ENCODE results near the gene SPCS1.

Gene SPCS1

GRCh38 chr3:52731590-52731989 is 25.7 kb downstream of the SPCS1 start:
- H3K4me3 ChIP-seq (ENCODE audit: low read depth, low read length) = no peak overlapping the region
- no peak for TF ChIP-seq CTCF (IDR thresholded peaks at IDR 0.05; ENCODE audit: borderline replicate concordance, insufficient read depth, low read depth, low read length)

DNA sequence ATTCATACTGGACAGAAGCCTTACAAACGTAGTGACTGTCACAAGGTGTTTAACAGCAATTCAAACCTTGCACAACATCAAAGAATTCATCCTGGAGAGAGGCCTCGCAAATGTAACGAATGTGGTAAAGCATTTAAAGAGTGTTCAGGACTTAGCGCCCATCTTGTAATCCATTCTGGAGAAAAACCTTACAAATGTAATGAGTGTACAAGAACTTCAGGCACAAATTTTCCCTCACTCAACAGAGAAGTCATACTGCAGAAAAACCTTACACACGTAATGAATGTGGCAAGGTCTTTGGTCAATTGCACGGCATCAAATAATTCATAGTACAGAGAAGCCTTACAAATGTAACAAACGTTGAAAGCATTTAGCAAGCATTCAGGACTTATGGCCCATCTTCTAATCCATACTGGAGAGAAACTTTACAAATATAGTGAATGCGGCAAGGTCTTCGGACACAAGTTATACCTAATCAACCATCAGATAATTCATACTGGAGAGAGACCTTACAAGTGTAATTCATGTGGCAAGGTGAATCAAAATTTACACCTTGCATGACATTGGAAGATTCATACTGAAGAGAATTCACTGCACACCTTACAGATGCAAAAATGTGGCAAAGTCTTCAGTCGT is 27.5 kb downstream of the SPCS1 start:
- H3K4me3 ChIP-seq (ENCODE audit: low read depth, low read length) = no peak overlapping the region
- no peak for TF ChIP-seq CTCF (IDR thresholded peaks at IDR 0.05; ENCODE audit: borderline replicate concordance, insufficient read depth, low read depth, low read length)

- no peak for TF ChIP-seq CTCF (IDR thresholded peaks at IDR 0.05; ENCODE audit: borderline replicate concordance, insufficient read depth, low read depth, low read length)
- no peak overlapping the region for H3K4me3 ChIP-seq (ENCODE audit: low read depth, low read length)
Measured at GRCh38 chr3:52739730-52740129, 33.8 kb downstream of the SPCS1 start.

DNA sequence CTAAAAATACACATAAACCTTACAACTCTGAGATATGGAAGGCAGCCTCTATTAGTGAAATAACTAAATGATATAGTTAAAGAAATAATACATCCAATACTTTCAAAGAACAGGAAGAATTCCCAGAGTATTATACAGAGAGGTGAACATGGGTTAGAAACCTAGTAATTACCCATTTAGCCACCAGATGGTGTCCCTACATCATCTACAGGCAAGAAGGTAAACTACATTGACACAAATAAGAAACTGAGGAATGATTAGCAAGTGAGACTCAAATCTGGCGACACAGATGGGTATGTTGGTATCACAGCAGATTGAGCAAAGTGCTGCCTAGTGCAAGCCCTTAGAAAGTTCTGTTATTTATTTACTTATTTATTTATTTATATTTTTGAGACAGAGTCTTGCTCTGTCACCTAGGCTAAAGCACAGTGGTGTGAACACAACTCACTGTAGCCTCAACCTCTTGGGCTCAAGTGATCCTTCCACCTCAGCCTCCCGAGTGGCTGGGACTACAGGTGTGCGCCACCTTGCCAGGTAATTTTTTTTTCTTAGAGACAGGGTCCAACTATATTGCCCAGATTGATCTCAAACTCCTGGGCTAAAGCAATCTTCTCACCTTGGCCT is 36.6 kb downstream of the SPCS1 start:
- no peak overlapping the region for H3K4me3 ChIP-seq (ENCODE audit: low read depth, low read length)
- peak; percentile 50; the same call in 1 of the 2 replicates for TF ChIP-seq CTCF (IDR thresholded peaks at IDR 0.05; ENCODE audit: borderline replicate concordance, insufficient read depth, low read depth, low read length)

- no peak for TF ChIP-seq CTCF (IDR thresholded peaks at IDR 0.05; ENCODE audit: borderline replicate concordance, insufficient read depth, low read depth, low read length)
- no peak overlapping the region for H3K4me3 ChIP-seq (ENCODE audit: low read depth, low read length)
Measured at GRCh38 chr3:52743152-52743551, 37.2 kb downstream of the SPCS1 start.

GRCh38 chr3:52743721-52744120 is 37.8 kb downstream of the SPCS1 start:
- H3K4me3 ChIP-seq (ENCODE audit: low read depth, low read length) = no peak overlapping the region
- TF ChIP-seq CTCF (IDR thresholded peaks at IDR 0.05; ENCODE audit: borderline replicate concordance, insufficient read depth, low read depth, low read length) = no peak

DNA sequence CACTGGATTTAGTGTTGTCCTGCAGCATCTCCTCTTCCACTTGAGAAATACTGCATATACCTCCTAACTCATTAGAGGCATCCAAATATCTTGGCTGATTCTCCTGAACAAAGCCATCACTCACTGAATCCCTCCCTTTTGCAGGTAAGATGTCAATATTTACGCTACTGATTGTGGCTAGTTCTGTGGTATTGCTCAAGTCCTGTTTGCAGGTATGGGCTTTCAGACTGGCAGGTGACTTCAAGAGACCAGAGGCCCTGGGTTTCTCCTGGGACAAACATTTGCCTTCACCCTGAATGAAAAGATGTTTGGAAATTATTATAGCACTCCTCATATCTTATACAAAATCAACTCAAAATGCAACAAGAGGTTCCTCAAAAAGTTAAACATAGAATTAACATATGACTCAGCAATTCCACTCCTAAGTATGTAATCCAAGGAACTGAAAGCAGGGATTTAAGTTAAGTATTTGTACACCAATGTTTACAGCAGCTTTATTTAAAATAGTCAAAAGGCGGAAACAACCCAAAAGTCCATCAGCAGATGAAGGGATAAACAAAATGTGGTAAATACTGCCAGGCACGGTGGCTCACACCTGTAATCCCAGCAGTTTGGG is 46.2 kb downstream of the SPCS1 start:
- no peak overlapping the region for H3K4me3 ChIP-seq (ENCODE audit: low read depth, low read length)
- no peak for TF ChIP-seq CTCF (IDR thresholded peaks at IDR 0.05; ENCODE audit: borderline replicate concordance, insufficient read depth, low read depth, low read length)
